HUES64 (cell line): ENCODE data around the gene NKX2-3.

Source experiments
- H3K27ac ChIP-seq: 2 replicates; pipeline ENCODE4 v1.7.0; 2013; ENCODE audit warnings: low read depth, low read length, inconsistent platforms
- H3K27me3 ChIP-seq: 2 replicates; pipeline ENCODE4 v1.6.1; 2013; ENCODE audit warnings: mild to moderate bottlenecking, low read length; ENCODE audit not compliant: insufficient read depth
- H3K36me3 ChIP-seq: 2 replicates; pipeline ENCODE4 v1.6.1; 2013; ENCODE audit warnings: mild to moderate bottlenecking, low read length; ENCODE audit not compliant: insufficient read depth
- H3K4me1 ChIP-seq: 2 replicates; pipeline ENCODE4 v1.6.1; 2013; ENCODE audit warnings: mild to moderate bottlenecking, low read length, moderate library complexity; ENCODE audit not compliant: insufficient read depth
- H3K4me3 ChIP-seq: 2 replicates; pipeline ENCODE4 v1.5.1; 2013; ENCODE audit warnings: mild to moderate bottlenecking, low read length, moderate library complexity
- H3K9ac ChIP-seq: 2 replicates; pipeline ENCODE4 v1.6.1; 2013; ENCODE audit warnings: mild to moderate bottlenecking, low read depth, low read length
- H3K9me3 ChIP-seq: 2 replicates; pipeline ENCODE4 v1.6.1; 2013; ENCODE audit warnings: low read depth, low read length; ENCODE audit not compliant: insufficient read depth
- WGBS: fragments of 150-250, 120-280 bp; methylation state at CpG from one replicate; pipeline ENCODE4 v1.1.7; 2013; ENCODE audit warnings: missing lambda C conversion rate; 5-methylcytosine and 5-hydroxymethylcytosine counted together

Gene NKX2-3

DNA sequence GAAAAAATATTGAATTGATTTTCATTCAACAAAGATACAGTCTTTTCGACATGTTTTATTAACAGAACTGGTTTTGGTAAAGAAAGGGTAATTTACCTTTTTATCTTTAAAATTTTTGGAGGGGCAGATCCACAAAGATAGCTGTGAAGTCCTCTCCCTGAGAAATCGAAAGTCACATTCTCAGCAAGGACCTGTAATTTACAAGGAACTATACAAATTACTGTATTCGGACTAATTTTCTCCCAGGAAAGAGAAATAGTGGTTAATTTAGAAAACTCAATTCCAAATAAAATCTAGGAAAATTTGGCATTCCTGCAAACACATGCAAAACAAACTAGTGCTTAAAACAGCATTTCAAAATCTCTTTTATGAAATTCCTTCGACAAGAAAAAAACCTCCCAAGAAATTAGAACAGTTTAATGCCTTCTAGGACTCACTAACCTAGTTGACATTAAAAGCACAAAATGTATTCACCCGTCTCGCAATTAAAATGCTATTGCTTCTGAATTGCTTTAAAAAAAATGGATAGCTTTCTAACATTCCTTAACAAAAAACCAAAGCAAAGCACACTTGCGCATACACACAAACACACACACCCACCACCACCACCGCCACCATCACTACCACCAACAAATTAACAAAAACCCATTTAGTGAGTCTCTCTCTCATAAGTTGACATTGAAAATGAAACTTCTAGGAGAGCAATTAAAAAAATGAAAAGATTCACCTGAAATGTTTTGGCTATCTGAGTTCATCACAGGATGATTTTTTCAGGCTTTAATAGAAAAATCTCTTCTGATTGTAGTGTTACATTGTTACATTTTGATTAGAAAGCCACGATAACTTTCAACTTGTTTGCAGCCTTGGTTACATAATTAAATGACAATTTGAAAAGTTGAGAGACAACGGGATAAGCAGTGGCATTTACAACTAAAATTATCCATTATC, 4.0 kb upstream of the NKX2-3 start:
- peaks cover 45% of the 10 kb centered on the region for H3K4me1 ChIP-seq
- 12% methylated on average over 6 of the region's 10 CpGs for WGBS
- H3K9me3 ChIP-seq, result no peaks in the 10 kb centered on the region
- no peak overlapping the region for H3K27ac ChIP-seq
- H3K9ac ChIP-seq, result no peak overlapping the region
- no peaks in the 10 kb centered on the region for H3K36me3 ChIP-seq
- no peak overlapping the region for H3K4me3 ChIP-seq
- peaks cover 100% of the 10 kb centered on the region for H3K27me3 ChIP-seq

DNA sequence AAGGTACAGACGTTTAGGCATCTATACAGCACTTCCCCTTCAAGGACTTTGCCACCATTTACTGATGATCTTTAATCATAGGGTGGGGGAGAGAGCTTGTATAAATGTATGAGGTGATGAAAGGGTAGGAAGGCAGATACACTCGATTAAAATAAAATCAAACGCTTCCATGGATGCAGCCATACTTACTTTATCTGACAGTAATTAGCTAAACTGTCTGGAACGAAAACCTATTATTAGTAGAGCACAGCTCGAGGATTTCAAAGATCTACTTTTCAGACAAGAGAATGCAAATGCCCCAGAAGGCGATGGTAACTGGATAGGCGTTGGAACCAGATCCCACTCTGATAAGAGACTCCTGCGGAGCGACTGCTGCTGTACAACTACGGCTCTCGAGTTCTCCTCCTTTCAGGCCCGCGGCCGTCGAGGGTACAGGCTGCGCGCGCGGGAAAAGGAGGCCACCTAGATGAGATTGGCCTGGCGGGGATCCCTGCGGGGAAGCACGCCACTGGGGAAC, 3.1 kb upstream of the NKX2-3 start:
- Histone ChIP-seq H3K4me1 (peaks cover 38% of the 10 kb centered on the region), H3K27ac (no peak overlapping the region), H3K36me3 (no peaks in the 10 kb centered on the region), H3K9ac (no peak overlapping the region), H3K4me3 (no peak overlapping the region), H3K27me3 (peaks cover 100% of the 10 kb centered on the region), H3K9me3 (no peaks in the 10 kb centered on the region)
- 5% methylated on average over 21 of the region's 22 CpGs for WGBS

DNA sequence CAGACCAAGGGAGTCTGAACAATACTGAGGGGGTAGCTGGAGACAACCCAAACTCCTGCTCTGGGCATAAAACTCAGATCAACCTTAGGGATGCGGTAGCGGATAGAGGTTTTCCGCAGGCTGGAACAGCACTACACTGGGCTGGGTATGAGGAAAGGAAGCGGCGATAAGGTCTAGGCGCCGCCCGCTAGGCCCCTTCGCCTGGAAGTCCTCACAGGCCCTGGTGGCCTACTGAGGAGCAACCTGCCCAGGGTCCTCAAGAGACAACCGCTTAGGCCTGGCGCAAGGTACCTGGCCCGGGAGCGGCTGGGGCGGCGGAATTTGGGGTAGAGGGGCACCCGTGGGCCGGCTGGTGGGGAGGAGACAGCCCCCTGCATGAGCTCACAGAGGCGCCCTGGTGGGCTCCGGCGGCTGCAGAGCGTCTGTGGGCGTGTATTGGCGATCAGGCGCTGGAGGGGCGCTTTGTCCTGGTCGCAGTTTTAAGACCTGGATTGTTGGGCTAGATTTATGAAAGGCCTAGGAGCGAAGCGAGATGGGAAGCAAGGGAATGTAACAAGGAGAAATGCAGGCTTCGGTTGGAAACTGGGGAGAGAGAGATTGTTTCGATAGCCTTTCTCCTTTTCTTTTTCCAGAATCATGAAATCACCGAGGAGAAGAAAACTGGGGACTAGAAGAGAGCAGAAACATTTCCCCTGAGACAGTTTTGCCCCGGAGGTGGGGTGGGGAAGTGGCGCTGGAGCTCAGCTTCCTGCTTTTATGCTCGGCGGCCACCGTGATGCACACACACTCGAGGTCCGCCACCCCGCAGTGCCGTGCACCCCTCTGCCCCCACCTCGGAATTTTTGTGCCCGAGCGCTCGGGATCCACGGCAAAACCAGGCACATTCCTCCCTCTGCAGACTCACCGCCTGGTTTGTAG, 2.4 kb upstream of the NKX2-3 start:
- Histone ChIP-seq H3K9ac (no peak overlapping the region), H3K27me3 (peaks cover 100% of the 10 kb centered on the region), H3K9me3 (no peaks in the 10 kb centered on the region), H3K4me3 (peak overlapping the region; percentile 18; the same call in 1 of the 2 replicates), H3K36me3 (no peaks in the 10 kb centered on the region), H3K4me1 (peaks cover 31% of the 10 kb centered on the region), H3K27ac (no peak overlapping the region)
- 2% methylated on average over 46 of the region's 46 CpGs for WGBS

DNA sequence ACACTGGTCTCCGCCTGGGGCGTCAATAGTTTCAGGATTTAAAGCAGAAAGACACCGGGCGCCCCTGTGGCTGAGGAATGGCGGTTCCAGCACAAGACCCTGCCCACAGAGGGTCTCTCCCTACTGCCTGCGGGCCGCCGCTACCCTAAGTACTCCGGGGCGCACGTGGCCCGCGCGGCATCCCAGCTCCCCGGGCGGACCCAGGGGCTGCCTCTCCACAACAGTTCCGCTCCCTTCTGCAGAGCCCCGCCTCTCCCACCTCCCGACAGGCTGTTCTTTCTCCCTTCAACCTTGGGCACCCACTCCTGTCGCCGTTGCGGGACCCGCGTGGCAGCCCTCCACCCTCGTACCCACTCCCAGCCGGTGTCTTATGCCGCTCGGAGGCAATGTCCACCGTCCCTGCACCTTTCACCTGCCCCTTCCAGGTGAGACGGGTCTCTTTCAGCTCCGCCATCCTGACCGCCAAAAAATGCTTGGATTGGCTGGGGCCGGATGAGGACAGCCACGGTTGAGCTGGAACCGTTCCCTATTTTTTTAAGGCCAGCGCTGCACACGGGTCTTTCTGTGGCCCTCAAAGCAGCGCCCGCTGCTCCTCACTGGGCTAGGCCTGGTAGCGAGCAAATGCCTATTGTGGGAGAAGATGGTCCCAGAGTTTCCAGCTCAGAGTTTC, 1.6 kb upstream of the NKX2-3 start:
- Histone ChIP-seq H3K36me3 (no peaks in the 10 kb centered on the region), H3K9ac (no peak overlapping the region), H3K4me3 (peak overlapping the region; percentile 18; the same call in 1 of the 2 replicates), H3K9me3 (no peaks in the 10 kb centered on the region), H3K27ac (no peak overlapping the region), H3K27me3 (peaks cover 100% of the 10 kb centered on the region), H3K4me1 (peaks cover 31% of the 10 kb centered on the region)
- WGBS, result 4% methylated on average over 40 of the region's 40 CpGs

DNA sequence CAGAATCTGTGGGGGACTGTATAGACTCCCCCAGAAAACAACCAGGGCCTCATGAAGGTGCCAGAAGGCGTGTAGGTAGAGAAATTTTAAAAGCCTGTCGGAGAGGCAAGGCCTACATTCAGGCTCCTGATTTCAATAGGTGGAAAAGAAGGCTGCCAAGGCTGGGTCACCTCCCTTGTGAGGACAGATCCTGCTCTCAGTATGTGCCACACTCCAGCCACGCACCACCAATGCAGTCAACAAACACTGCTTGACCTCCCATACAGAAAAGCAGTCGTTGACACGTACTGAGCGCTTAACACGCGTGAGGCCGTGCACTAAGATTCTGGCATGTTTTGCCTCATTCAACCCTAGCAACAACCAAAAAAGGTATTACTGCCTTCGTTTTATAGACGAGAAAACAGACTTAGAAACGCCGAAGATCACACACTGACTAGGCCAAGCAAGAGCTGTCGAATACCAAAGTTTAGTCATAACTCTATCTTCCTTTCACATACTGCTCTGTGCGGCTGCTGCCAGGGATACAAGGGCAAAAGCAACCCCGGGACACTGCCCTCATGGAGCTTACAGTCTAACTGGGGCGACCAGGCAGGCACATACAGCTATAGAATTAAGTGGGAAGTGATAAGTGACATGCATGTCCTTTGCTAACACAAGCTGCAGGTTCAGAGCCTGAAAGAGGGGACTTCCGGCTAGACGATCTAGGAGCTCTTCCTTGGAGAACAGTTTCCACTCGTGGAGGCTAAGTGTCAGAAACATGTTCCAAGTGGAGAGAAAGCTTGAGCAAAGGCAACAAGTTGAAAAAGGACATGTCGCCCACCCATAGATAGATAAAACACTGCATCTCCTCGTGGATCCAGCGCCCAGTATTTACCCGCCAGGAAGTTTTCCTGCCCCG, 797 bp upstream of the NKX2-3 start:
- peaks cover 100% of the 10 kb centered on the region for H3K27me3 ChIP-seq
- peaks cover 26% of the 10 kb centered on the region for H3K4me1 ChIP-seq
- H3K27ac ChIP-seq, result no peak overlapping the region
- 33% methylated on average over 25 of the region's 25 CpGs for WGBS
- H3K9ac ChIP-seq, result no peak overlapping the region
- H3K9me3 ChIP-seq, result no peaks in the 10 kb centered on the region
- H3K36me3 ChIP-seq, result no peaks in the 10 kb centered on the region
- no peak overlapping the region for H3K4me3 ChIP-seq

DNA sequence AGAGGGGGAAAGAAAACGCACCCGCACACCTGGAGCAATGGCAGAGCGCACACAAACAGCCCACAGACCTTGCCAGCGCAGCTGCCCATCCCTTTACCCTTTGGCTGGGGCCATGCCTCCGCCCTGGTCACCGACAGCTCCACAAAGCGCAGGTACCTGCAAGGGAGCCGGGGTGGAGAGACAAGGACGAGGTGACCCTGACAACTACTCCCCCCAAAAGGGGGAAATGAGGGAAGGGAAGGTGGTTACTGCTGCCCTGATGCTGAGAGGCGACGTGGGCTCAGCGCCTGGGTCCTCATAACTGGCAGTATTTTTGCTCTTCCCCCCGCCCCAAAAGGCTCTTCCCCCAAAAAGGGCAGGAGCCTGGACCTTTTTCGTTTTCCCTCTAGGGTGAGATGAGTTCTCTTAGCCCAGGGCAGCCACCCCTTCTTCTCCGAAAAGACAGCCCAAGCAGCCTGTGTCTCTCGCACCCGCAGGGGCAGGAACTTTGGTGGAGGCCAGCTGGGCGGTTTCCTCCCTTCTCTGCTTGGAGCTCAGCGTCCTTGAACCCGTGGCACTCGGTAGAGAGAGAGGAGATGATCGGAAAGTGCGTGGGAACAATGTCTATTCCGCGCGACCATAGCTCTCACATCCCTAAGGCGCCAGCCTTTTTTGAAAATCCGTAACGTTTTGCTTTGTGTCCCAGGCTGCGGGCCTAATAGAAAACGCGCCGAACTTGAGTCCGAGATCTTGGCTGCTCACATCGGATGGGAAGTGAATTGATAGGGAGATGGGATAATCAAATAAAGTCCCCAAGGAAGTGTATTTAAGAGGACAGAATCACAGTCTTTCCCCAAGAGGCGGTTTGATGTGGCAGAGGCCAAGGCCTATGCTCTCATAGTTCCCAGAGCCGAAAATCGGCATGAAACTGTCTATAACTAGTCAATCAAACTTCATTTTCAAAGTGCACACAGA, 1.0 kb downstream of the NKX2-3 start:
- Histone ChIP-seq H3K9me3 (no peaks in the 10 kb centered on the region), H3K36me3 (no peaks in the 10 kb centered on the region), H3K27me3 (peaks cover 100% of the 10 kb centered on the region), H3K4me1 (peaks cover 26% of the 10 kb centered on the region), H3K27ac (no peak overlapping the region), H3K9ac (no peak overlapping the region), H3K4me3 (no peak overlapping the region)
- WGBS, result 7% methylated on average over 36 of the region's 38 CpGs

DNA sequence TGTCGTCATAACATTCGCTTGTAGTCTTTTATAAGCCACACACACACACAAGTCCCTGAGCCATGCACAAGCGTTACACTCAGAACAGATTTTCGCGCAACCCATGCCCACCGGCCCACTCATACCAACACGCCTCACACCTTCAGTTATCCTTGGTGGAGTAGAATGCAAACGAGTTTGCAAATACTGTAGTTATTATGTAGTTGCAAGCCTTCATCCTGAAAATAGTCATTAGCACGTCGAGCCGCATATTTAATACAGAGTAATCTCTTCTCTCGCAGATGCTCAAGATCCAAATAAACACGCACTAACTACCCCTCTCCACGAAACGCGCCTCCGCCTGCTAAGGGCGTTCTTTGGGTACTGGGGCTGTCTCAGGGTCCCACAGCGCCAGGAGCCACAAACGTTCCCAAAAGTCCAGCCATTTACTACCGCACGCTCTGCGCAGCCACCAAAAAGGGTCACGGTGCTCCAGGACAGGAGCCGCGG, 1.8 kb downstream of the NKX2-3 start:
- Histone ChIP-seq H3K9me3 (no peaks in the 10 kb centered on the region), H3K9ac (no peak overlapping the region), H3K27me3 (peaks cover 100% of the 10 kb centered on the region), H3K27ac (no peak overlapping the region), H3K36me3 (no peaks in the 10 kb centered on the region), H3K4me1 (peaks cover 26% of the 10 kb centered on the region), H3K4me3 (0 out of 2 replicates have a peak overlapping the region, but pooled peaks have one; percentile 8)
- 15% methylated on average over 23 of the region's 26 CpGs for WGBS

DNA sequence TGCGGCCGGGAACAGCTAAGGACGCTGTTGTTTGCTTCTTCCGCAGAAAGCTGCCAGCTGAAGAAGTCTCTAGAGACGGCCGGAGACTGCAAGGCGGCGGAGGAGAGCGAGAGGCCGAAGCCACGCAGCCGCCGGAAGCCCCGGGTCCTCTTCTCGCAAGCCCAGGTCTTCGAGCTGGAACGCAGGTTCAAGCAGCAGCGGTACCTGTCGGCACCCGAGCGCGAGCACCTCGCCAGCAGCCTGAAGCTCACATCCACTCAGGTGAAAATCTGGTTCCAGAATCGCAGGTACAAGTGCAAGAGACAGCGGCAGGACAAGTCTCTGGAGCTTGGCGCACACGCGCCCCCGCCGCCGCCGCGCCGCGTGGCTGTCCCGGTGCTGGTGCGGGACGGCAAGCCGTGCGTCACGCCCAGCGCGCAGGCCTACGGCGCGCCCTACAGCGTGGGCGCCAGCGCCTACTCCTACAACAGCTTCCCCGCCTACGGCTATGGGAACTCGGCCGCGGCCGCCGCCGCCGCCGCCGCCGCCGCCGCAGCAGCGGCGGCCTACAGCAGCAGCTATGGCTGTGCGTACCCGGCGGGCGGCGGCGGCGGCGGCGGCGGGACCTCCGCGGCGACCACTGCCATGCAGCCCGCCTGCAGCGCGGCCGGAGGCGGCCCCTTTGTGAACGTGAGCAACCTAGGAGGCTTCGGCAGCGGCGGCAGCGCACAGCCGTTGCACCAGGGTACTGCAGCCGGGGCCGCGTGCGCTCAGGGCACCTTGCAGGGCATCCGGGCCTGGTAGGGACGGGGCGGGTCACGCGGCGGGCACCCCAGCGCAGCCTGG, 2.4 kb downstream of the NKX2-3 start:
- 1% methylated on average over 100 of the region's 100 CpGs for WGBS
- Histone ChIP-seq H3K9ac (no peak overlapping the region), H3K9me3 (no peaks in the 10 kb centered on the region), H3K4me1 (peaks cover 23% of the 10 kb centered on the region), H3K4me3 (0 out of 2 replicates have a peak overlapping the region, but pooled peaks have one; percentile 8), H3K36me3 (no peaks in the 10 kb centered on the region), H3K27me3 (peaks cover 100% of the 10 kb centered on the region), H3K27ac (no peak overlapping the region)
